Measurements from ENCODE around the gene CD300E.

CD300E gene

GRCh38 chr17:74608511-74608910, 15.0 kb downstream of the CD300E start:
- H3K27me3 ChIP-seq (replicated peaks; ENCODE audit: control insufficient read depth, insufficient read depth, low read length): no peaks in the 10 kb centered on the region; the same call in none of the 2 replicates
- H3K36me3 ChIP-seq (ENCODE audit: control insufficient read depth, insufficient read depth, low read length): no peaks in the 10 kb centered on the region
- no peak for TF ChIP-seq CTCF (IDR thresholded peaks at IDR 0.05; ENCODE audit: insufficient read depth, low read length, poor library complexity, severe bottlenecking)
- DNase-seq (ENCODE audit: extremely low read depth, insufficient read length): no peak
- no peak overlapping the region for H3K4me3 ChIP-seq (replicated peaks; ENCODE audit: low read depth, low read length)

- no peak overlapping the region for H3K4me3 ChIP-seq (replicated peaks; ENCODE audit: low read depth, low read length)
- H3K27me3 ChIP-seq (replicated peaks; ENCODE audit: control insufficient read depth, insufficient read depth, low read length): no peaks in the 10 kb centered on the region; the same call in none of the 2 replicates
- no peak for DNase-seq (ENCODE audit: extremely low read depth, insufficient read length)
- no peaks in the 10 kb centered on the region for H3K36me3 ChIP-seq (ENCODE audit: control insufficient read depth, insufficient read depth, low read length)
- TF ChIP-seq CTCF (IDR thresholded peaks at IDR 0.05; ENCODE audit: insufficient read depth, low read length, poor library complexity, severe bottlenecking): no peak
These were observed 16.3 kb downstream of the CD300E start for GRCh38 chr17:74607221-74607620.

GRCh38 chr17:74606050-74606449, 17.5 kb downstream of the CD300E start:
- Histone ChIP-seq H3K27me3 (replicated peaks; ENCODE audit: control insufficient read depth, insufficient read depth, low read length) (no peaks in the 10 kb centered on the region; the same call in none of the 2 replicates), H3K36me3 (ENCODE audit: control insufficient read depth, insufficient read depth, low read length) (no peaks in the 10 kb centered on the region)
- TF ChIP-seq CTCF (IDR thresholded peaks at IDR 0.05; ENCODE audit: insufficient read depth, low read length, poor library complexity, severe bottlenecking): no peak

GRCh38 chr17:74605361-74605760, 18.2 kb downstream of the CD300E start:
- Histone ChIP-seq H3K27me3 (replicated peaks; ENCODE audit: control insufficient read depth, insufficient read depth, low read length) (no peaks in the 10 kb centered on the region; the same call in none of the 2 replicates), H3K36me3 (ENCODE audit: control insufficient read depth, insufficient read depth, low read length) (no peaks in the 10 kb centered on the region), H3K4me3 (replicated peaks; ENCODE audit: low read depth, low read length) (no peak overlapping the region)
- DNase-seq (ENCODE audit: extremely low read depth, insufficient read length): no peak
- no peak for TF ChIP-seq CTCF (IDR thresholded peaks at IDR 0.05; ENCODE audit: insufficient read depth, low read length, poor library complexity, severe bottlenecking)

More at GRCh38 chr17:74606050-74606449, 17.5 kb downstream of the CD300E start:
- H3K4me3 ChIP-seq (replicated peaks; ENCODE audit: low read depth, low read length): no peak overlapping the region
- no peak for DNase-seq (ENCODE audit: extremely low read depth, insufficient read length)

GRCh38 chr17:74604761-74605160, 18.8 kb downstream of the CD300E start:
- Histone ChIP-seq H3K4me3 (replicated peaks; ENCODE audit: low read depth, low read length) (no peak overlapping the region), H3K27me3 (replicated peaks; ENCODE audit: control insufficient read depth, insufficient read depth, low read length) (no peaks in the 10 kb centered on the region; the same call in none of the 2 replicates)
- no peak for DNase-seq (ENCODE audit: extremely low read depth, insufficient read length)

More at GRCh38 chr17:74604761-74605160, 18.8 kb downstream of the CD300E start:
- no peaks in the 10 kb centered on the region for H3K36me3 ChIP-seq (ENCODE audit: control insufficient read depth, insufficient read depth, low read length)
- no peak for TF ChIP-seq CTCF (IDR thresholded peaks at IDR 0.05; ENCODE audit: insufficient read depth, low read length, poor library complexity, severe bottlenecking)
